Muscle layer of colon (tissue), 2 donors: Measurements from ENCODE around the gene SOX11.

Experiments used
- H3K27ac ChIP-seq: one replicate; pipeline ENCODE4 v1.7.0; 2013; ENCODE audit warnings: low read depth, mild to moderate bottlenecking, low read length, moderate library complexity
- H3K27me3 ChIP-seq, 2 donors: one replicate each; pipeline ENCODE4 v1.7.0; 2013; ENCODE audit warnings: low read length in 2 of 2, mild to moderate bottlenecking in 2 of 2; ENCODE audit not compliant: insufficient read depth in 2 of 2, control insufficient read depth in 1 of 2
- H3K36me3 ChIP-seq: one replicate; pipeline ENCODE4 v1.7.0; 2013; ENCODE audit warnings: mild to moderate bottlenecking, low read length; ENCODE audit not compliant: insufficient read depth
- H3K4me1 ChIP-seq: one replicate; pipeline ENCODE4 v1.7.0; 2013; ENCODE audit warnings: mild to moderate bottlenecking, low read length; ENCODE audit not compliant: insufficient read depth
- H3K4me3 ChIP-seq, 2 donors: one replicate each; pipeline ENCODE4 v1.7.0; 2013; ENCODE audit warnings: low read length in 2 of 2, low read depth in 1 of 2, mild to moderate bottlenecking in 1 of 2, moderate library complexity in 1 of 2
- H3K9ac ChIP-seq: one replicate; pipeline ENCODE4 v1.7.0; 2013; ENCODE audit warnings: low read length
- H3K9me3 ChIP-seq: one replicate; pipeline ENCODE4 v1.7.0; 2013; ENCODE audit warnings: mild to moderate bottlenecking, low read length
- donor health status: abdominal sarcoma.
- donor health status: Adenocarcinoma of cecum.

The SOX11 gene

DNA sequence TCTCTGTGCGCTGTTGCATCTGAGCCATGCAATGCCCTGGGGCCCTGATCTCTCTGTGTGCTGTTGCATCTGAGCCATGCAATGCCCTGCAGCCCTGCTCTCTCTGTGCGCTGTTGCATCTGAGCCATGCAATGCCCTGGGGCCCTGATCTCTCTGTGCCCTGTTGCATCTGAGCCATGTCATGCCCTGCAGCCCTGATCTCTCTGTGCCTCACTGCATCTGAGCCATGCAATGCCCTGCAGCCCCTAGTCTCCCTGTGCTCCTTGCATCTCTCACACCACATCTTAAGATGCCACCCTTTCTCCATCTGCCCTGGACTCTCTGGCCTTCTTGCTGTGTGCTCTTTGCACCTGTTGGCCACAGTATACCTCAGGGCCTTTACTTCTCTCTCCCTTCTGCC is 56.2 kb downstream of the SOX11 start:
- Histone ChIP-seq H3K9me3 (no peaks in the 10 kb centered on the region), H3K4me1 (no peaks in the 10 kb centered on the region), H3K27ac (no peak overlapping the region), H3K27me3 (no peaks in the 10 kb centered on the region), H3K4me3 (no peak overlapping the region), H3K36me3 (no peaks in the 10 kb centered on the region), H3K9ac (no peak overlapping the region)

DNA sequence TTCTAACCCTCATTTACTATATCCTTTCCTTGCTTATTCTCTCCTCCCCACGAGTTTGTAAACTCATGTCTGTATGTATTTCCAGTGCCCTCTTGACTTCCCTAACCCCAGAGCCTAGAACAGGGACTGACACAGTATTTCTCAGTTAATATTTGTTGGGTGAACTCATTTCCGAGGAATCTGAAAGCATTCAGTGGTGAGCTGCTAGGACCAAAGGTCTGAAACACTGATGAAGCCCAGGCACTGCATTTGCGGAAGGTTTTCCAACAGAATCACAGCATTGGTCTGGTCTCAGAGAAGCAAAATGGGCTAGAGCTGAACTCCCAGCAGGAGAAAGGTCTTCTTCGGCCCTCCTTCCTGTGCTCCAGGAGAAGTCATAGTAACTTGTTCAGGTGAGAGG is 56.8 kb downstream of the SOX11 start:
- Histone ChIP-seq H3K36me3 (no peaks in the 10 kb centered on the region), H3K4me3 (no peak overlapping the region), H3K9me3 (no peaks in the 10 kb centered on the region), H3K9ac (no peak overlapping the region), H3K27me3 (no peaks in the 10 kb centered on the region), H3K27ac (no peak overlapping the region), H3K4me1 (no peaks in the 10 kb centered on the region)

DNA sequence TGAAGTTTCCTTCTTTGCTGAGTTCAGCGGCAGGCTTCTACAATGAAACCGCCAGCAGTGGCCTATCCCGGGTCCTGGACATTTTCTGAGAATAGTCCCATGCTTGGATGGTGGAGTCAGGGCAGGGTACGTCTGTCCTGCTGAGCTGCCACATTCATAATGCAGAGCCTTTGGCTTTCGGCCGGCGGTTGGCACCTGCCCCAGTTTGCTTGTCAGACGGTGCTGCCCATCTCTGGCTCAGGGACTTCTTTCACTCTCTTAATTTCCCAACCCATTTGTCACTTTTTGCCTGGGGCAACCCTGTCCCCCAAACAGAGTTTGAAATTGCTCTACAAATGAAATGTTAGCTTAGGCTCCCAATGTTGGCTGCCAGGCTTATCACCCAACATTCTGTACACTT is 57.2 kb downstream of the SOX11 start:
- H3K4me3 ChIP-seq = no peak overlapping the region
- no peaks in the 10 kb centered on the region for H3K27me3 ChIP-seq
- H3K4me1 ChIP-seq = no peaks in the 10 kb centered on the region
- no peak overlapping the region for H3K9ac ChIP-seq
- no peaks in the 10 kb centered on the region for H3K36me3 ChIP-seq
- H3K9me3 ChIP-seq = no peaks in the 10 kb centered on the region
- H3K27ac ChIP-seq = no peak overlapping the region
